Right lobe of liver (tissue), 6 donors: ENCODE measurements around the gene ACSF2. TPM values are rescaled to one million over a fixed set of nuclear protein-coding genes. Genes with fewer than 3 reads are reported as not detected.

Source experiments
- ATAC-seq, 4 donors: fragments of 200-7000 bp; cut with Tn5 transposase; one replicate each; pipeline ENCODE4 v1.9.1; 2020; ENCODE audit warnings: mild to moderate bottlenecking in 4 of 4, moderate library complexity in 4 of 4
- DNase-seq, 3 donors: peaks; one replicate each; pipeline ENCODE4 v3.0.0-alpha.2; 2020
- H3K27ac ChIP-seq, 3 donors: fragments of 200-600 bp; one replicate each; pipeline ENCODE4 v1.8.0; 2022
- H3K27me3 ChIP-seq, 2 donors: fragments of 200-600 bp; one replicate each; pipeline ENCODE4 v1.8.0; 2022
- H3K36me3 ChIP-seq, 4 donors: fragments of 200-600 bp; sonication (generic) in 1 of 4; one replicate each; pipeline versions ENCODE4 v1.5.1 to v1.8.0; 2017 to 2022; ENCODE audit warnings: control low read depth in 1 of 4
- H3K4me1 ChIP-seq, 4 donors: fragments of 200-600 bp; sonication (generic) in 1 of 4; one replicate each; pipeline versions ENCODE4 v1.5.1 to v1.8.0; 2017 to 2022; ENCODE audit warnings: control low read depth in 1 of 4
- H3K4me3 ChIP-seq, 3 donors: fragments of 200-600 bp; one replicate each; pipeline ENCODE4 v1.8.0; 2022
- H3K9me3 ChIP-seq, 4 donors: fragments of 200-600 bp; sonication (generic) in 1 of 4; one replicate each; pipeline versions ENCODE4 v1.5.1 to v1.8.0; 2017 to 2022; ENCODE audit warnings: control low read depth in 1 of 4
- CTCF ChIP-seq, 4 donors: fragments of 200-600 bp in 3 of 4; fragments of 450-650 bp in 1 of 4; IDR thresholded peaks; one replicate each; pipeline versions ENCODE4 v1.5.1 to v1.8.0; 2016 to 2022; ENCODE audit warnings: antibody characterized with exemption in 4 of 4, mild to moderate bottlenecking in 2 of 4
- POLR2A ChIP-seq: fragments of 450-650 bp; IDR thresholded peaks from one replicate; pipeline ENCODE4 v1.6.1; 2017; ENCODE audit warnings: antibody characterized with exemption, mild to moderate bottlenecking
- WGBS: methylation state at CpG from one replicate; pipeline ENCODE4 v1.1.6; 2018; ENCODE audit warnings: low coverage, low lambda C conversion rate; ENCODE audit not compliant: insufficient coverage; ENCODE audit errors: missing lambda C conversion rate; 5-methylcytosine and 5-hydroxymethylcytosine counted together
- intact Hi-C, 2 donors: fragments of 100-400 bp; cut with DNase I; formaldehyde crosslinking; loops; one replicate each; pipeline versions ENCODE4 v1.11.2 to v1.14.1; 2022
- total RNA-seq, 6 experiments: library from RNA; depleted of rRNA in 2 of 6; stranded (reverse); fragments of >200 nt in 2 of 6; fragmentation: NEBNext Ultra II Directional in 3 of 6; extraction: Animal tissue kit (Norgen Biotek cat#: 25700) in 3 of 6; gene quantifications; one replicate each; pipeline versions ENCODE4 v1.1.0 to v1.2.4, GENCODE V29; 2016 to 2023
- donor health status: DM: no; HTN: yes; CAD: no.
- donor health status: DM: no; HTN: no; CAD: no.
- donor health status: DM: no; HTN: no; CAD: no.
- donor health status: DM: no; HTN: yes; CAD: no.
- donor health status: DM: no; HTN: yes; CAD: no.

The ACSF2 gene
- total RNA-seq, 6 experiments from 2014 or later = 25.1 to 60.9 (median 36.9) TPM

GRCh38 chr17:50505591-50506130, 79.6 kb downstream of the ACSF2 start:
- intact Hi-C loops = no loop called here
- ATAC-seq = no peak
- no peaks in the 10 kb centered on the region for H3K36me3 ChIP-seq
- H3K27me3 ChIP-seq = no peaks in the 10 kb centered on the region
- TF ChIP-seq POLR2A (no peak), CTCF (IDR thresholded peaks at IDR 0.05) (no peak)
- no peak overlapping the region for H3K27ac ChIP-seq
- no peak overlapping the region for H3K4me3 ChIP-seq
- WGBS = 66% methylated on average over 5 of the region's 7 CpGs
- DNase-seq = no peak
- H3K9me3 ChIP-seq = no peaks in the 10 kb centered on the region
- peaks cover 0 to 4% (median 0%) of the 10 kb centered on the region in 4 donors for H3K4me1 ChIP-seq

- no peaks in the 10 kb centered on the region for H3K27me3 ChIP-seq
- no peak for TF ChIP-seq CTCF (IDR thresholded peaks at IDR 0.05)
- ATAC-seq (no peak), DNase-seq (no peak)
- WGBS = 66% methylated on average over 3 of the region's 7 CpGs
- intact Hi-C loops = no loop called here
- no peaks in the 10 kb centered on the region for H3K9me3 ChIP-seq
- H3K4me3 ChIP-seq = no peak overlapping the region
- H3K27ac ChIP-seq = no peak overlapping the region
- peaks cover 0 to 4% (median 0%) of the 10 kb centered on the region in 4 donors for H3K4me1 ChIP-seq
- H3K36me3 ChIP-seq = no peaks in the 10 kb centered on the region
These were observed 80.3 kb downstream of the ACSF2 start for GRCh38 chr17:50506298-50506697.

- WGBS = 87% methylated on average over 5 of the region's 66 CpGs
- DNase-seq = peak; percentile 77 to 78 (median 78)
- peaks cover 0 to 4% (median 0%) of the 10 kb centered on the region in 4 donors for H3K4me1 ChIP-seq
- H3K27ac ChIP-seq = no peak within 1 kb of the TSS
- intact Hi-C loops = no loop called here
- H3K36me3 ChIP-seq = no peaks in the 10 kb centered on the region
- no peaks in the 10 kb centered on the region for H3K27me3 ChIP-seq
- ATAC-seq = peak; percentile 77 to 86 (median 80)
- TF ChIP-seq CTCF (IDR thresholded peaks at IDR 0.05) = peak in 2 of 4 donors; percentile 24 to 30
- TF ChIP-seq POLR2A = no peak
- H3K9me3 ChIP-seq = no peaks in the 10 kb centered on the region
- H3K4me3 ChIP-seq = peak within 1 kb of the TSS; percentile 43 to 57 (median 49)
These were observed 82.0 kb downstream of the ACSF2 start, which contains the start of gene MYCBPAP for GRCh38 chr17:50507871-50508572. TSS of gene MYCBPAP (plus strand) at chr17:50508439. CDS start at chr17:50508675, 236 bp downstream.

DNA sequence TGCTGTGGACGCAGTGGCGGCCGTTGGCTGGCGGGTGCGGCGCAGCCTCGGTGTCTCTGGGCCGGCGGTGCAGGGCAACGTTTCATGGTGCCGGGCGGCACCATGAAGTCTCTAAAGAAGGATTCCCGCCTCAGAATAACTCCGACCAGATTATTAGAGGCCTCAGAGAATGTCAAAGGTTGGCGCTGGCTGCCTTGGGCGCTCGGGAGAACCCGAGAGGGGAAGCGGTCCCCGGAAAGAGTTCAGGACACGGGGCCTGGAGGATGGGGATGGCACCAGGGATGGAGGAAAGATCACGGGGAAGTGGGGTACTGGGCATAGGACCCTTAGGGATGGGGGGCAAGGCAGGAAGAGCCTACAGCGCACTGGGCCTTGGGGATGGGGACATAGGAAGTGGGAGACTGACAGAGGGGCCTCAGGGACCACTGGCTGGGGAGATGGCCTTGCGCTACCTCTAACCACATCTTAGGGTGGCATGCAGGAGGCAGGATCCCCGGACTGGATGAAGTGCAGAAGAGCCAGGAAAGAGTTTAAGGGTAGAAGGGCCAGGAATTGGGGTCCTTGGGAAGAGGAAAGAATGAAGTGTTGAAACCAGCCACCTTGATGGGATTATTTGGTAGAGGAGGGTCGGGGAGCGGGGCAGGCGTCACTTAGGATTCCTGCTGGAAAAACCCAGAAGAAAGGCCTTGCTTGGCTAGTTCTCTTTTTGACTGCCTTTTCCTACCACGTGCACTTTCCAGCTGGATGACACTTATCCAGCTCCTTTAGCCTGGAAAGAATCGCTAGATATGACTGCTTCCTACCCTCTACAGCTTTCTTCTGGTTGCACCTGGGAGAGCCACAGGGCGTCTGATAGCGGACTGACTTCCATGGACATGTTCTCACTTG, 82.8 kb downstream of the ACSF2 start:
- 57% methylated on average over 19 of the region's 32 CpGs for WGBS
- peak in 1 of 4 donors; percentile 18 for ATAC-seq
- intact Hi-C loops = no loop called here
- TF ChIP-seq POLR2A = no peak
- no peak for TF ChIP-seq CTCF (IDR thresholded peaks at IDR 0.05)
- H3K4me3 ChIP-seq = peak overlapping the region; percentile 43 to 57 (median 49)
- H3K4me1 ChIP-seq = peaks cover 0 to 4% (median 0%) of the 10 kb centered on the region in 4 donors
- no peak overlapping the region for H3K27ac ChIP-seq
- no peaks in the 10 kb centered on the region for H3K27me3 ChIP-seq
- no peak for DNase-seq
- H3K9me3 ChIP-seq = no peaks in the 10 kb centered on the region
- H3K36me3 ChIP-seq = no peaks in the 10 kb centered on the region
